GM06990 (cell line): ENCODE results near the gene EI24.

Experiments used
- DNase-seq: peaks from one replicate; pipeline ENCODE4 v3.0.0-alpha.2; 2011; ENCODE audit not compliant: insufficient read length; ENCODE audit errors: extremely low read depth
- H3K27me3 ChIP-seq: replicated peaks from 2 replicates; pipeline ENCODE4 v1.6.0; 2011; ENCODE audit warnings: low read length; ENCODE audit not compliant: control insufficient read depth, insufficient read depth
- H3K36me3 ChIP-seq: 2 replicates; pipeline ENCODE4 v1.5.1; 2011; ENCODE audit warnings: low read length; ENCODE audit not compliant: control insufficient read depth, insufficient read depth
- H3K4me3 ChIP-seq: replicated peaks from 2 replicates; pipeline ENCODE4 v1.5.1; 2011; ENCODE audit warnings: low read depth, mild to moderate bottlenecking, control low read depth, low read length
- TF ChIP-seq, protein P1 (sequence below): IDR thresholded peaks from 2 replicates; pipeline ENCODE4 v1.5.1; 2011; ENCODE audit warnings: low read length, control low read depth, mild to moderate bottlenecking, inconsistent platforms; ENCODE audit not compliant: insufficient read depth, poor library complexity, severe bottlenecking

The EI24 gene

DNA sequence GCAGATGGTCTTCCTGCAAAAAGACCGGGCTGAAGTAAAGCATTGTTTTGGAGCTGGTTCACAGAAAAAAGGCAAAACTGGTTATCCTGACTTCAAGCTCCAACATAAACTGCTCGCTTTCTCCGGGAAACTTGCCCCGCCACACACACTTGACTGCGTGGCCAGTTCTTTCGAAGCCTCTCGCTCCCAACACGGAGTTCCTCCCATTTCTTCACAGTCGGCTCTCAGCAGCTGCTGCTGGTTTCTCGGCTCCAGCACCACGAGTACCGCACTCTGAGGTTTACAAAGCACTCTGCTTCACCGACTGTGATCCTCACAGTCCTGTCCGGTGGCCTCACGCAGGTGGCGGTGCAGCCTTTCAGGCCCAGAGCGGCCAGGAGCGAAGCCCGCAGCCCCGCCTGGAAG lies 56.0 kb downstream of the EI24 start:
- peak overlapping the region; percentile 98 for H3K4me3 ChIP-seq
- peaks cover 3% of the 10 kb centered on the region for H3K36me3 ChIP-seq
- no peak for DNase-seq
- TF ChIP-seq, protein P1, sequence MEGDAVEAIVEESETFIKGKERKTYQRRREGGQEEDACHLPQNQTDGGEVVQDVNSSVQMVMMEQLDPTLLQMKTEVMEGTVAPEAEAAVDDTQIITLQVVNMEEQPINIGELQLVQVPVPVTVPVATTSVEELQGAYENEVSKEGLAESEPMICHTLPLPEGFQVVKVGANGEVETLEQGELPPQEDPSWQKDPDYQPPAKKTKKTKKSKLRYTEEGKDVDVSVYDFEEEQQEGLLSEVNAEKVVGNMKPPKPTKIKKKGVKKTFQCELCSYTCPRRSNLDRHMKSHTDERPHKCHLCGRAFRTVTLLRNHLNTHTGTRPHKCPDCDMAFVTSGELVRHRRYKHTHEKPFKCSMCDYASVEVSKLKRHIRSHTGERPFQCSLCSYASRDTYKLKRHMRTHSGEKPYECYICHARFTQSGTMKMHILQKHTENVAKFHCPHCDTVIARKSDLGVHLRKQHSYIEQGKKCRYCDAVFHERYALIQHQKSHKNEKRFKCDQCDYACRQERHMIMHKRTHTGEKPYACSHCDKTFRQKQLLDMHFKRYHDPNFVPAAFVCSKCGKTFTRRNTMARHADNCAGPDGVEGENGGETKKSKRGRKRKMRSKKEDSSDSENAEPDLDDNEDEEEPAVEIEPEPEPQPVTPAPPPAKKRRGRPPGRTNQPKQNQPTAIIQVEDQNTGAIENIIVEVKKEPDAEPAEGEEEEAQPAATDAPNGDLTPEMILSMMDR, result no peak
- no peaks in the 10 kb centered on the region for H3K27me3 ChIP-seq

DNA sequence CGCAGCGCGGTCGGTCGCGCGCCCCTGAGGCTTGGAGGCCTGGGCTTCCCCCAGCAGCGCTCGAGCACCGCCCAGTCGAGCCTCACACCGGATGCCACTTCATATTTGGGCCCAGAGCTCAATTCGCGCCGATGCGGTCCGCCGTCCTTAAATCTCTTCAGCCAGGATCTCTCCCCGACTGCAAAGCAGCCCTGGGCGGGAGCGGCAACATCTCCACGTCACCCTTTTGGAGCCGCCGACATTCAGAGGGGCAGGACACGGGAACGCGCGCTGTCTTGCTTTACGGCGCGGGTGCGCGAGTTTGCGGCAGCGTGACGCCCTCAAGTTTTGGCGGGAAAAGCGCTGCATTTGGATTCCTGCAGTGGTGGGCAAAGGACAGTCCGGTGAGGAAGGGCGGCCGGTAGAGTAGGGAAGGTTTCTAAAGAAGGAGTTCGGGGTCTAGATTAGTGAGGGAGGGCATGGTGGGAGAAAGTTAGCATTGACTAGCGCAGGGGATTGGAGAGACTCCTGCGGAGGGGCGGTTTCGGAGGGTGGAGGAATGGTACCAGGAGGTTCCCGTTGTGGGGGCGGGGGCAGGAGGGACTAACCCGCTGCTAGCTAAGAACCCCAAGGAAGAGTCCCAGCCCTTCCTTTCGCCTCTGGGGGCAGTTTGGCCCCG lies 56.5 kb downstream of the EI24 start:
- Histone ChIP-seq H3K36me3 (peaks cover 2% of the 10 kb centered on the region), H3K27me3 (no peaks in the 10 kb centered on the region), H3K4me3 (peak overlapping the region; percentile 98)
- DNase-seq, result peak; percentile 92
- TF ChIP-seq, protein P1, result no peak

DNA sequence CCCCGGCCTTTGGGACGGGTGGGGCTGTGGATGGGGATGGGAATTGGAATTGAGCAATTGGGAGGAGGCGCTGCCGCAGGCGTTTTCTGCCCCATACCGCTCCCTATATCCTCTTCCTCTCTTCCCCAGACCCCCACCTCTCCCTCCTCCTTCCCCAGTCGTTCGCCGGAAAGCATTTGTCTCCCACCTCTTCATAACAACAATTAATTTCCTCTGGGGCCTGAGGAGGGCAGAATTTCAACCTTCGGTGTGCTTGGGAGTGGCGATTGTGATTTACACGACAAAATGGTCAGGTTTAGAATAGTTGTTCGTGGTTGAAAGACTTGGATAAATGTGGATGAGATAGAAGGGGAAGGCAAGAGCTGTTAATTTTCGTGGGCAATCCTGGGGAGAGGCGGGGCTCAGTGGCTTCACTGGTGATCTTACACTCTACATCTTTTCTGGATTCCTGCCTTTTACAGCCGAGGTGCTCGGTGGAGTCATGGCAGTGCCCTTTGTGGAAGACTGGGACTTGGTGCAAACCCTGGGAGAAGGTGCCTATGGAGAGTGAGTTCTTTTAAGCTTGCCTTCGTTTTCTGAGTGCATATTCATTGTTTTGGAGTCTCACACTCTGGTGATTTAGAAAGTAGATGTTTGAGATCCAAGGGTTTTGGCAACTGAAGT lies 57.1 kb downstream of the EI24 start:
- peaks cover 2% of the 10 kb centered on the region for H3K36me3 ChIP-seq
- TF ChIP-seq, protein P1, result peak; percentile 50
- peak overlapping the region; percentile 98 for H3K4me3 ChIP-seq
- DNase-seq, result no peak
- H3K27me3 ChIP-seq, result no peaks in the 10 kb centered on the region

DNA sequence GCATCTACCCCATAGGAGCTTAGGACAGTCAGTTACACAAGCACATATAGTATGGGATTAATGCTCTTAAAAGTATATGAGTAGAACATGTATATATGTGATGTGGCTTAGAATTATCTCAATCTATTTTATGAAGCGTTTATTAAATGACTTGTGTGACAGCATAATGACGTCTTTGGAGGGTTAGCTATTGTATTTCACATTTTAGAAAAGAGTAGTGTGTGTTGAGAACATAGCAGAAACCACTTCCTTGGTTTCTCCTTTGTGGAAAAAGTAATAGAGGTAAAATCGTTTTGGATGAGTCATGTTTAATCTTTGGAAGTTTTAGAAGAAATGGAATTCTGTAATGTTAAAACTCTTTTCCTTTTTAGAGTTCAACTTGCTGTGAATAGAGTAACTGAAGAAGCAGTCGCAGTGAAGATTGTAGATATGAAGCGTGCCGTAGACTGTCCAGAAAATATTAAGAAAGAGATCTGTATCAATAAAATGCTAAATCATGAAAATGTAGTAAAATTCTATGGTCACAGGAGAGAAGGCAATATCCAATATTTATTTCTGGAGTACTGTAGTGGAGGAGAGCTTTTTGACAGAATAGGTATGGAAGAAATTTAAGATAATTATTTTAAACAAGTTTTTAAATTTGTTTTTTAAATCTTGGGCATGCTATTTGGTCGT lies 58.1 kb downstream of the EI24 start:
- no peak for DNase-seq
- Histone ChIP-seq H3K27me3 (no peaks in the 10 kb centered on the region), H3K36me3 (peaks cover 2% of the 10 kb centered on the region), H3K4me3 (peak overlapping the region; percentile 98)
- TF ChIP-seq, protein P1, result no peak
